Panc1 (cell line): ENCODE measurements around the gene OSBPL1A. TPM values are rescaled to one million over a fixed set of nuclear protein-coding genes. Genes with fewer than 3 reads are reported as not detected.

Experiments
- ATAC-seq: fragments of 200-7000 bp; cut with Tn5 transposase; 2 replicates; pipeline ENCODE4 v1.9.1; 2020; ENCODE audit warnings: mild to moderate bottlenecking, moderate library complexity
- BruUV-seq: library from RNA; stranded (reverse); fragments of 400-500 nt; replicated peaks from 2 replicates; lab custom pipeline; 2021; lab: Mats Ljungman, UMichigan
- CTCF ChIA-PET: fragments of 300-600 bp; sonication (Branson Sonifier 250); formaldehyde crosslinking; loops from one replicate; lab custom pipeline; 2022; ENCODE audit warnings: antibody characterized with exemption; lab: Charles Lee
- POLR2A ChIA-PET: fragments of 300-600 bp; sonication (Branson Sonifier 250); formaldehyde crosslinking; loops from one replicate; lab custom pipeline; 2022; ENCODE audit warnings: antibody characterized with exemption; lab: Charles Lee
- DNase-seq: peaks from one replicate; pipeline ENCODE4 v3.0.0-alpha.2; 2010; ENCODE audit warnings: low read depth, low spot score
- H3K27ac ChIP-seq: 2 replicates; pipeline ENCODE4 v1.5.1; 2011; ENCODE audit warnings: mild to moderate bottlenecking, low read length, inconsistent platforms
- H3K27me3 ChIP-seq: fragments of 200-500 bp; sonication (Bioruptor generic); 2 replicates; pipeline ENCODE4 v1.6.0; 2014; ENCODE audit warnings: low read length, inconsistent platforms; ENCODE audit not compliant: control insufficient read depth, insufficient read depth
- H3K36me3 ChIP-seq: fragments of 200-500 bp; sonication (Bioruptor generic); 2 replicates; pipeline ENCODE4 v1.5.1; 2014; ENCODE audit warnings: inconsistent platforms, mild to moderate bottlenecking, low read length, moderate library complexity; ENCODE audit not compliant: control insufficient read depth, insufficient read depth
- H3K4me1 ChIP-seq: 2 replicates; pipeline ENCODE4 v1.5.1; 2011; ENCODE audit warnings: inconsistent platforms, mild to moderate bottlenecking, low read length, moderate library complexity; ENCODE audit not compliant: control insufficient read depth, insufficient read depth
- H3K4me3 ChIP-seq, 2 experiments: 2 replicates each; pipeline ENCODE4 v1.5.1; 2011 to 2012; ENCODE audit warnings: low read depth in 2 of 2, low read length in 2 of 2, mild to moderate bottlenecking in 2 of 2, inconsistent platforms in 1 of 2, moderate library complexity in 1 of 2
- H3K9me3 ChIP-seq: fragments of 200-500 bp; sonication (Bioruptor generic); 2 replicates; pipeline ENCODE4 v1.5.1; 2014; ENCODE audit warnings: low read depth, mild to moderate bottlenecking, inconsistent platforms, low read length, moderate library complexity; ENCODE audit not compliant: control insufficient read depth, insufficient read depth
- POLR2AphosphoS5 ChIP-seq: IDR thresholded peaks from 2 replicates; pipeline ENCODE4 v1.6.1; 2012; ENCODE audit warnings: mild to moderate bottlenecking, low read depth, low read length, moderate library complexity
- SIN3A ChIP-seq: IDR thresholded peaks from 2 replicates; pipeline ENCODE4 v1.6.1; 2012; ENCODE audit warnings: low read depth, mild to moderate bottlenecking, low read length, moderate library complexity, borderline replicate concordance; ENCODE audit not compliant: insufficient read depth
- TCF7L2 ChIP-seq: IDR thresholded peaks from 2 replicates; pipeline ENCODE4 v1.6.1; 2011; ENCODE audit warnings: mild to moderate bottlenecking, low read depth, low read length, inconsistent platforms
- in situ Hi-C: cut with HindIII; loops from 2 replicates; pipeline ENCODE4 v1.10.0; 2016; ENCODE audit warnings: low sequenced_read_pairs, low pct_unique_long_range_greater_than_20kb
- intact Hi-C: fragments of 100-400 bp; cut with micrococcal nuclease; formaldehyde crosslinking; loops from one replicate; pipeline ENCODE4 v1.10.0; 2022; ENCODE audit not compliant: unreplicated experiment
- total RNA-seq: library from RNA; stranded (reverse); gene quantifications from one replicate; pipeline ENCODE4 v1.2.1, GENCODE V29; 2021; ENCODE audit not compliant: unreplicated experiment
- TF ChIP-seq, protein P1 (sequence below): fragments of 450-650 bp; IDR thresholded peaks from 2 replicates; pipeline ENCODE4 v1.5.1; 2017; ENCODE audit warnings: mild to moderate bottlenecking
- TF ChIP-seq, protein P2 (sequence below), 2 experiments: IDR thresholded peaks; 2 replicates each; pipeline ENCODE4 v1.6.1; 2011 to 2012; ENCODE audit warnings: low read depth in 2 of 2, control low read depth in 1 of 2, low read length in 1 of 2, mild to moderate bottlenecking in 1 of 2, moderate library complexity in 1 of 2; ENCODE audit not compliant: insufficient read depth in 1 of 2

Gene OSBPL1A
- total RNA-seq, 1 experiment from 2014 or later = 50.5 TPM

DNA sequence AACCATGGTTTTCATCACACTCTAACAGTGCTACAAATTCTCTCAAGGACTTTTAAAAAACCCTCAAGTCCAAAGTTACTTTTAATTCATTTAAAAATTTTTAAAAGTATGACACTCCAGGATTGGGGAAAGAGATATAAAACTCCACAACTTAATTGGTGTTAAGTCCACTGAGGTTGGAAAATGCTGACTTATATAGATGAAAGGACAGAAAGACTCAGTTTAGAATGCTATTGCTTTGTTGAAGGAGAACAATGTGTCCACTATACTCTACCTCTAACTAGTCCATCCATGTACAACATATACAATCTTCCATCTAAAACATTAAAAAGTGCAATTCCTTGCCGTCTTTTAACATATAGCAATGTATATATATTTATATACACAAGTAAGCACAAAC lies 217.6 kb downstream of the OSBPL1A start:
- ATAC-seq (no peak), DNase-seq (no peak)
- TF ChIP-seq TCF7L2 = no peak
- TF ChIP-seq SIN3A = no peak
- TF ChIP-seq, protein P1, sequence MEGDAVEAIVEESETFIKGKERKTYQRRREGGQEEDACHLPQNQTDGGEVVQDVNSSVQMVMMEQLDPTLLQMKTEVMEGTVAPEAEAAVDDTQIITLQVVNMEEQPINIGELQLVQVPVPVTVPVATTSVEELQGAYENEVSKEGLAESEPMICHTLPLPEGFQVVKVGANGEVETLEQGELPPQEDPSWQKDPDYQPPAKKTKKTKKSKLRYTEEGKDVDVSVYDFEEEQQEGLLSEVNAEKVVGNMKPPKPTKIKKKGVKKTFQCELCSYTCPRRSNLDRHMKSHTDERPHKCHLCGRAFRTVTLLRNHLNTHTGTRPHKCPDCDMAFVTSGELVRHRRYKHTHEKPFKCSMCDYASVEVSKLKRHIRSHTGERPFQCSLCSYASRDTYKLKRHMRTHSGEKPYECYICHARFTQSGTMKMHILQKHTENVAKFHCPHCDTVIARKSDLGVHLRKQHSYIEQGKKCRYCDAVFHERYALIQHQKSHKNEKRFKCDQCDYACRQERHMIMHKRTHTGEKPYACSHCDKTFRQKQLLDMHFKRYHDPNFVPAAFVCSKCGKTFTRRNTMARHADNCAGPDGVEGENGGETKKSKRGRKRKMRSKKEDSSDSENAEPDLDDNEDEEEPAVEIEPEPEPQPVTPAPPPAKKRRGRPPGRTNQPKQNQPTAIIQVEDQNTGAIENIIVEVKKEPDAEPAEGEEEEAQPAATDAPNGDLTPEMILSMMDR = no peak
- TF ChIP-seq, protein P2, sequence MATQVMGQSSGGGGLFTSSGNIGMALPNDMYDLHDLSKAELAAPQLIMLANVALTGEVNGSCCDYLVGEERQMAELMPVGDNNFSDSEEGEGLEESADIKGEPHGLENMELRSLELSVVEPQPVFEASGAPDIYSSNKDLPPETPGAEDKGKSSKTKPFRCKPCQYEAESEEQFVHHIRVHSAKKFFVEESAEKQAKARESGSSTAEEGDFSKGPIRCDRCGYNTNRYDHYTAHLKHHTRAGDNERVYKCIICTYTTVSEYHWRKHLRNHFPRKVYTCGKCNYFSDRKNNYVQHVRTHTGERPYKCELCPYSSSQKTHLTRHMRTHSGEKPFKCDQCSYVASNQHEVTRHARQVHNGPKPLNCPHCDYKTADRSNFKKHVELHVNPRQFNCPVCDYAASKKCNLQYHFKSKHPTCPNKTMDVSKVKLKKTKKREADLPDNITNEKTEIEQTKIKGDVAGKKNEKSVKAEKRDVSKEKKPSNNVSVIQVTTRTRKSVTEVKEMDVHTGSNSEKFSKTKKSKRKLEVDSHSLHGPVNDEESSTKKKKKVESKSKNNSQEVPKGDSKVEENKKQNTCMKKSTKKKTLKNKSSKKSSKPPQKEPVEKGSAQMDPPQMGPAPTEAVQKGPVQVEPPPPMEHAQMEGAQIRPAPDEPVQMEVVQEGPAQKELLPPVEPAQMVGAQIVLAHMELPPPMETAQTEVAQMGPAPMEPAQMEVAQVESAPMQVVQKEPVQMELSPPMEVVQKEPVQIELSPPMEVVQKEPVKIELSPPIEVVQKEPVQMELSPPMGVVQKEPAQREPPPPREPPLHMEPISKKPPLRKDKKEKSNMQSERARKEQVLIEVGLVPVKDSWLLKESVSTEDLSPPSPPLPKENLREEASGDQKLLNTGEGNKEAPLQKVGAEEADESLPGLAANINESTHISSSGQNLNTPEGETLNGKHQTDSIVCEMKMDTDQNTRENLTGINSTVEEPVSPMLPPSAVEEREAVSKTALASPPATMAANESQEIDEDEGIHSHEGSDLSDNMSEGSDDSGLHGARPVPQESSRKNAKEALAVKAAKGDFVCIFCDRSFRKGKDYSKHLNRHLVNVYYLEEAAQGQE (IDR thresholded peaks at IDR 0.05; ENCODE audit: insufficient read depth in 1 of 2, low read depth in 2 of 2, low read length in 1 of 2) = no peak
- TF ChIP-seq POLR2AphosphoS5 = no peak
- no TSS peak for BruUV-seq
- Histone ChIP-seq H3K27ac (no peak overlapping the region), H3K36me3 (no peaks in the 10 kb centered on the region), H3K9me3 (no peaks in the 10 kb centered on the region), H3K4me1 (no peaks in the 10 kb centered on the region), H3K27me3 (no peaks in the 10 kb centered on the region), H3K4me3 (no peak overlapping the region)
- intact Hi-C loops = no loop called here
- in situ Hi-C loops = no loop called here
- ChIA-PET CTCF (interaction anchor here (0.6 kb wide), 1 partner anchor 549 kb away, joined by 3 read pairs; no protein-coding TSS in a partner anchor), POLR2A (no interaction called here)

DNA sequence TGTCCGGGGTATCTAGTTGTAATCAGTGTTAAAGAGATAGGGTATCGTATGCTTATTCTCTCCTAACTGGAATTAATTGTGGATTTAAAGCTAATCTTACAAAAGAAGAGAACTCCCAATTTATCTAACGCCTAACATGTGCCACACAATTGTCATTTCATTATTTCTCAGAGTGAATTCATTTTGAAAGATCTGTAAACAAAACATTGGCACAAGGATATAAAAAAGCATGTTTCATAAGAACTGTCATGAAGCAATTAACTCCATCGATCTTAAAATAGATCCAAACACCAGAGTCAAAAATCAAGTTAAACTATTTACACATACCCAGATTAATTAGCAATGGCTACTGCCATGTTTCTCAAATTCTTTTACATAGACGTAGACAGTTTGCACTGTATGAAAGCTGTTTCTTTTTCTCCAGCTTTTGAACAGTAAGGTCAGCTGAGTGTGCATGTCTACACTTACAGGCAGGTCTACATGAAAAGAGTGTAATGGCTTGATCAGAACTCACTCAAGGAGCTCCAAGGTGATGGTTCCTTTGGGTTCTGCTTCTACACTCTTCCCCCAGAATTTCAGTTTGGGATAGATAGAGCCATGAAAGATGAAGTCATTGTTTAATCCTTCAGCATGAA lies 220.0 kb downstream of the OSBPL1A start:
- no peak overlapping the region for H3K4me3 ChIP-seq
- no peak for DNase-seq
- H3K27me3 ChIP-seq = no peaks in the 10 kb centered on the region
- BruUV-seq = no TSS peak
- in situ Hi-C loops = no loop called here
- TF ChIP-seq, protein P1 = no peak
- TF ChIP-seq SIN3A (no peak), TCF7L2 (no peak), POLR2AphosphoS5 (no peak)
- TF ChIP-seq, protein P2 (IDR thresholded peaks at IDR 0.05; ENCODE audit: insufficient read depth in 1 of 2, low read depth in 2 of 2, low read length in 1 of 2) = no peak
- no peak for ATAC-seq
- CTCF ChIA-PET = interaction anchor here (0.6 to 1.7 kb wide), 3 partner anchors 16 to 311 kb away, joined by 3 to 11 read pairs (median 6); no protein-coding TSS in a partner anchor
- POLR2A ChIA-PET = no interaction called here
- no peaks in the 10 kb centered on the region for H3K9me3 ChIP-seq
- no peaks in the 10 kb centered on the region for H3K4me1 ChIP-seq
- H3K36me3 ChIP-seq = no peaks in the 10 kb centered on the region
- intact Hi-C loops = loop anchor here (5.0 kb wide), 2 partner anchors 95 to 180 kb away; no protein-coding TSS in a partner anchor
- H3K27ac ChIP-seq = no peak overlapping the region
